SJSA1 (cell line): Measurements from ENCODE around the gene KCNC3. TPM values are rescaled to one million over a fixed set of nuclear protein-coding genes. Genes with fewer than 3 reads are reported as not detected.
"Not testable (repeated sequence)": the region's sequence is repeated elsewhere in the genome, so short reads cannot be mapped to it uniquely, and the experiment has no call there.

Experiments
- DNase-seq, 2 experiments: peaks; one replicate each; pipeline ENCODE4 v3.0.0-alpha.2; 2015 to 2020; ENCODE audit warnings: low spot score in 2 of 2, low read depth in 1 of 2
- H3K27ac ChIP-seq: fragments of 250-450 bp; sonication (Bioruptor Pico); 2 replicates; pipeline ENCODE4 v1.5.1; 2020; ENCODE audit warnings: mild to moderate bottlenecking, moderate library complexity
- H3K27me3 ChIP-seq: fragments of 250-450 bp; sonication (Bioruptor Pico); replicated peaks from 2 replicates; pipeline ENCODE4 v1.5.1; 2020; ENCODE audit warnings: mild to moderate bottlenecking, moderate library complexity
- H3K36me3 ChIP-seq: fragments of 250-450 bp; sonication (Bioruptor Pico); 2 replicates; pipeline ENCODE4 v1.5.1; 2020; ENCODE audit warnings: mild to moderate bottlenecking
- H3K4me1 ChIP-seq: fragments of 250-450 bp; sonication (Bioruptor Pico); replicated peaks from 2 replicates; pipeline ENCODE4 v1.6.1; 2021; ENCODE audit warnings: mild to moderate bottlenecking
- H3K4me3 ChIP-seq: fragments of 250-450 bp; sonication (Bioruptor Pico); 2 replicates; pipeline ENCODE4 v1.5.1; 2020; ENCODE audit warnings: mild to moderate bottlenecking
- H3K9me3 ChIP-seq: fragments of 250-450 bp; sonication (Bioruptor Pico); replicated peaks from 2 replicates; pipeline ENCODE4 v1.5.1; 2020; ENCODE audit warnings: mild to moderate bottlenecking
- total RNA-seq: library from RNA; depleted of rRNA; stranded (reverse); fragments of >200 nt; shearing (Covaris generic); gene quantifications from 2 replicates; pipeline ENCODE4 v1.2.3, GENCODE V29; 2014

KCNC3 gene
- total RNA-seq, 1 experiment from 2014 or later = not detected

DNA sequence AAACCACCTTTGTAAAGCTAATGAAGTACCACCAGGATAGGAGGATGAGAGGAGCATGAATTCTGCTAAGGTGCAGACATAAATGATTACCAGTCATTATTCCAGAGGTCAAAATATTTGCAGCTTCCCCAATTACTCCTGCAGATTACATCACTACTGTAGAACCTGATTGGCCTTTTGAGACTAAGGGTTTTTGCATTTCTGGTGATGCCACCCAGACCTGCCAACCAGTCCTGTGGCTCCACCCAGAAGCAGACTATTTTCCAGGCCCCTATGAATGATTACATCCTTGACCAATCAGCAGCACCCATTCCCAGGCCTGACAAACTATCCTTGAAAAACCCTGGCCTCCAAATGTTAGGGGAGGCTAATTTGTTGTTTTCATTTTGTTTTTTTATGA is 11.2 kb upstream of the KCNC3 start:
- no peaks in the 10 kb centered on the region for H3K36me3 ChIP-seq
- H3K27me3 ChIP-seq = 0 out of 2 replicates have a peak, but pooled peaks cover 4% of the 10 kb centered on the region
- H3K27ac ChIP-seq = no peak overlapping the region
- H3K4me1 ChIP-seq = no peaks in the 10 kb centered on the region
- no peak overlapping the region for H3K4me3 ChIP-seq
- H3K9me3 ChIP-seq = no peaks in the 10 kb centered on the region; the same call in 1 of the 2 replicates
- no peak for DNase-seq

DNA sequence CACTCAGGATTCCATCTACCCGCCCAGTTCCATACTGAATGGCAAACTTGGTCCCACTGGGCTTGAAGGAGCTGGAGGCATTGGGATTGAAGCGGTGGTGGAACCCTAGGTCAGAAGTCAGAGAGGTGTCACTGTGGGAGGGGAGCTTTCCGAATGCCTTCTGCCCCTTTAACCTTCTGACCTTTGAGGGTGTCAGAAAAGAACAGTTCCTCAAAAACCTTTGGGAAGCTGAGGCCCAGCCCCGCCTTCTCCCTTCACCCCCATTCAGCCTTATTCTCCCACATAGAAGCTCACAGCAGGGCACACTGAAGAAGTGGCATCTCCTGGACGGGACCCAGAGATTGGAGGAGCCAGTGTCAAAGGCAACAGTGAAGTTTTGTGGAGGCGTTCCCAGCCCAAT is 7.9 kb upstream of the KCNC3 start:
- H3K4me3 ChIP-seq, H3K4me1 ChIP-seq, H3K9me3 ChIP-seq, DNase-seq, H3K36me3 ChIP-seq, H3K27ac ChIP-seq: not testable (repeated sequence)
- peaks cover 29% of the 10 kb centered on the region for H3K27me3 ChIP-seq

DNA sequence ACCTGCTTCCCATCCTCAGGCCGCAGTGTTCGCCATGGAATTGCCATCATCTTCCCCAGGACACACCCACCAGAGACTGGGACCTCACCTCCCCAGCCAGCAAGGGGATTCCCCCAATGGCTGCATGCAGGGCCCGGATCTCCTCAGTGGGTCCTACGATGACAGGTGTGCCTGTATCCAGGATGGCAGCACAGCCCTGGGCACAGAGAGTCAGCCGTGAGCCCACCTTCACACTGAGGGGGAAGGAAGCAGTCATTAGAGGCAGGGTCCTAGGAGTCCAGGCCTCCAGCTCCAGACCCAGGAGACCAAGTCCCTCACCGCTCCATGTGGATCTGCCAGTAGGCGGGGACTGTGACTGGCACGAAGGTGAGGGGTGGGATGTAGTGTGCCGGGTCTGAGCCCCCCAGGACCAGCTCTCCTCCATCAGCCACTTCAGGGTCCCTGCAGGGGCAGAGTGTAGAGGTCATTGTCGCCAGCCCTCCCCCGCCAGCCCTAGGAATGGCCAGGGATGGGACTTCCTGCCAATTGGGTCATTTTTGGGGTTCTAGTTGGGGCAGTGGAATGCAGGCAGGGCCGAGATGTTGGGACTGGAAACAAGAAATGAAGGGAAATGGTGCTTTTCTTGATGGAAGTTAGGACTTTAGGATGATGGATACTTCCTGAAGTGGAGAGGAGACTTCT is 5.7 kb upstream of the KCNC3 start:
- DNase-seq = no peak
- H3K4me3 ChIP-seq = no peak overlapping the region
- 0 out of 2 replicates have a peak, but pooled peaks cover 9% of the 10 kb centered on the region for H3K9me3 ChIP-seq
- H3K27me3 ChIP-seq = peaks cover 42% of the 10 kb centered on the region
- H3K36me3 ChIP-seq = no peaks in the 10 kb centered on the region
- peaks cover 4% of the 10 kb centered on the region; the same call in 1 of the 2 replicates for H3K4me1 ChIP-seq
- H3K27ac ChIP-seq = no peak overlapping the region

DNA sequence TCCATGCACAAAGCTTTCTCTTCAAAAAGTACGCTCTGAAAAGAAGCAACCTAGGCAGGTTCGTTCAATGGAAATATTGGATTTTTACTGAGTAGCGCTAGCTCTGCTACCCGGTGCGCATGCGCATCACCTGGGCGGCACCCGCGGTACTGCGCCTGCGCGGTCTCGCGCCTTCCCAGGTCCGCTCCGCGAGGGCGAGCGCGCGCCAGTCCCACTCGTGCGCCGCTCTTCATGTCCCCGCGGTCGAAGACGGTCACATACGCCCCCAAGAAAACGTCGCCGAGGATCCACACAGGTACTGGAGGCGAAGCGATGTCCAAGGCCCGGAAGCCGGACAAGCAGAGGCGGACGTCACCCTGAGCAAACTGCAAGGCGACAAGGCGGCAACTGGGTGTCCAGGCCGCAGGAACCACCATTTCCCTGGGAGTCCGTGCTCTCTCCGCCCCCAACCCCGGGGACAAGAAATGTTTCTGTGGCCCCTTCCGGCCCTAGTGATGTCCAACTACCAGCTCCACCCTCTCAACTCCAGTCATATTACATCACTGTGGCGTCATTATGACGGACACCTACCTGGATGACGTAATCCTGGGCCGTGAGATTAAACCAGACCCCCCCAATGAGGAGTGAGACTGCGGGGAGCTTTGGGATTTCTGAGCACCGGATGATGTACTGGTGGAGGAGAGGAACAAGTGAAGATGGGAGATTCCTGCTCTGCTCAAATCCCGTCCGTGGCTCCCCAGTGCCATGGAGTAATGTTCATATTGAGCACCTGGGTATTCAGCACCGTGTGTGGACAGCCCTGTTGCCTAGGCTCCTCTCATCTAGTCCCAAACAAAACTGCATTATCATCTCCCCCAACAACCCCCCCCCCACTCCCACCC is 4.8 kb upstream of the KCNC3 start:
- no peak overlapping the region for H3K27ac ChIP-seq
- H3K4me3 ChIP-seq = no peak overlapping the region
- H3K4me1 ChIP-seq = peaks cover 4% of the 10 kb centered on the region; the same call in 1 of the 2 replicates
- H3K9me3 ChIP-seq = 0 out of 2 replicates have a peak, but pooled peaks cover 9% of the 10 kb centered on the region
- H3K27me3 ChIP-seq = peaks cover 49% of the 10 kb centered on the region
- H3K36me3 ChIP-seq = no peaks in the 10 kb centered on the region
- DNase-seq = peak in 1 of 2 experiments; percentile 47

DNA sequence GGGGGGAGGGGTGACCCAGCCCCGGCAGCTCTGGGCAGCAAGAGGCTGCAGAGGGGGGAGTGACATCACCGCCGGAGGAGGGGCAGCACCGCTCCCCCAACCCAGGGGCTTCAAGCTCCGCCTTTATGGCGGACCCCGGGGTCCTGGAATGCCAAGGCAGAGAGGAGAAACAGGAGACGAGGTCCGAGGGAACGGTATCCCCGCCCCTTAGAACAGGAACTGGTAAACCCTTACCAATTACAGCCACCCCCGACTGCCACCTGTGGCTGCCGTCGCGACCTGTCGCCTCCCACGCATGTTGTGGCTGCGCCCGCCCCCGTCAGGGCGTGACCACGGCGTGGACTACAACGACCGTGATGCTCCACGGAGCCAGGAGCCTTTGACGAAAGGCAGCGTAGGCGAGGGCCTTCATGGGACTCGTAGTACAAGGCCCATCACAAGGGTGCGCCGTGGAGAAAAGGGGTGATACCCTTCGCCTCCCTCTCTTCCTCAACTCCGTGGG is 4.1 kb upstream of the KCNC3 start:
- Histone ChIP-seq H3K27me3 (peaks cover 52% of the 10 kb centered on the region), H3K36me3 (no peaks in the 10 kb centered on the region), H3K4me1 (peaks cover 4% of the 10 kb centered on the region; the same call in 1 of the 2 replicates), H3K27ac (no peak overlapping the region), H3K9me3 (peaks cover 13% of the 10 kb centered on the region), H3K4me3 (no peak overlapping the region)
- peak in 1 of 2 experiments; percentile 37 for DNase-seq

DNA sequence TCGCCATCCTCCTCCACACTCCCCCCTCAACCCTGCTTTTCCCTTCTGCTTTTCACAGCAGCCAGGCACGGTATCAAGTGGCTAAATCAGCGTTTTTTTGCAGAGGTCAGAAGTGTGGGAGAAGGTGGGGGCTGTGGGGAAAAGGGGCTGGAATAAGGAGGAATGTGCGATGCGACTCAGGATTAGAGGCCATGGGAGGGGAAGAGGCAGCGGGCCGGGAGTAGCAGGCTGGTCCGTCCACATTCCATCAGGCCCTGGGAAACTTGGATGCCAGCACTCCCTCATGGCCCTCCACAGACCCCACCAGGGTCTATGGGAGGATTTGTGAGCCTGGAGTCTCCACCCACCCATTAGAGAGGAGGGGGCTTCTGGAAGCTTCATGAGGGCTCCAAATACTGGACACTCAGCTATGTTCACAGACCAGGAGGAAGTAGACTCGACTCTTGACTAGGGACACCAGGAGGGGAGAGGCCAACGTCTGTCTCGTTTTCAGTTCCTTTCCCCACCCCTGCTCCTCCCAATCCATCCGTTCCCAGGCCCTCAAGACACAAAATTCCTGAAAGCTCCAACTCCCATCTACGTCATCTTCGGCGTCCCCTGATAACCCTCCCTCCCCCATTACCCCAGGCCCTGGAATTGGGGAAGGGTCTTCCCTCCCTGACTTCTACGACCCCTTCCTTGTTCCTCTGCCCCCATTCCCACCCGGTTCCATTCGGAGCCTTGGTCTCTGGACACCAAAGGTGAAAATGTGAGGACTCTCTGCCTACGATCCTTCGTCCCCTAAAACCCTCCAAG is 3.3 kb upstream of the KCNC3 start:
- Histone ChIP-seq H3K36me3 (no peaks in the 10 kb centered on the region), H3K27me3 (peaks cover 55% of the 10 kb centered on the region), H3K4me3 (no peak overlapping the region), H3K27ac (no peak overlapping the region), H3K9me3 (peaks cover 13% of the 10 kb centered on the region), H3K4me1 (peaks cover 4% of the 10 kb centered on the region; the same call in 1 of the 2 replicates)
- no peak for DNase-seq

DNA sequence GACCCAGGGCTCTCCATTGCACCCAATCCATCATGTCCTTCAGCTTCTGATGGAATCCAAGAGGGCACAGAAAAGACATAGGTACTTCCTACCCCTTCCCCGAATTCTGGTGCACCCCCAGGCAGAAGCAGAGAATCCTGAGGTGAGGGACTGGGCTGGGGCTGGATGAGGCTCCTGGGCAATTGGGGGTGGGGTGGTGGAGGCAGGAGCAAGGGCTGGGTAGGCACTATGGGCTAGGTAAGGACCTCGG is 2.7 kb upstream of the KCNC3 start:
- DNase-seq = no peak
- no peaks in the 10 kb centered on the region for H3K36me3 ChIP-seq
- no peak overlapping the region for H3K27ac ChIP-seq
- no peak overlapping the region for H3K4me3 ChIP-seq
- H3K27me3 ChIP-seq = peaks cover 60% of the 10 kb centered on the region
- H3K4me1 ChIP-seq = peaks cover 4% of the 10 kb centered on the region; the same call in 1 of the 2 replicates
- H3K9me3 ChIP-seq = peaks cover 13% of the 10 kb centered on the region

DNA sequence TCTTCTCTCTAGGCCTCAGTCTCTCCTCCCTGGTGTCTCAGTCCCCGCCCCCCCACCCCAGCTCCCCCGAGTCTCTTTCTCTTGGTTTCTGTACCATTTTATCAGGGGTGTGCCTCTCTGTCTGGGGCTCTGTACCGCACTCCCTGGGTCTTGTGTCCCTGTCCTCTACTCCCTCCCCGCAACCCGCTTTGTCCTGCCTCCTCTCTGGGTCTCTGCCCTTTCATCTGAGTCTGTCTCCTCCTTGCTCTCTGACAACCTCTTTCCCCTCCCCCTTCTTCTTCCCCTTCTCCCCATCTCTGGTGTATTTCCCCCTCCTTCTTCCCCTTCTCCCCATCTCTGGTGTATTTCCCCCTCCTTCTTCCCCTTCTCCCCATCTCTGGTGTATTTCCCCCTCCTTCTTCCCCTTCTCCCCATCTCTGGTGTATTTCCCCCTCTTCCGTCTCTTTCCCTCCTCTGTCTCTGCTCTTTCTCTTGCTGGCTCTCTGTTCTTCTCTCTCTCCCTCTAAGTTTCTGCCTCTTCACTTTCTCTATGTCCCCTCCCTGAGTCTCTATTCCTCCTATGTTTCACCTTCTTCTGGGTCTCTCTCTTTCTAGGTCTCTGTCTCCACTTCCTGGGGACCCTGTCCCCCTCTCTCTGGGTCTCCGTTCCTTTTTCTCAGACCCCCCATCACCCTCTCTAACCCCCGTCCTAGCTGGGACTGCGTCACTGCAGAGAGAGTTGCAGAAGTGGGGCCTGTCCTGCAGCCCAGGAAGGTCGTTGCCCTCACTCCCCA is 2.2 kb upstream of the KCNC3 start:
- H3K27me3 ChIP-seq = peaks cover 62% of the 10 kb centered on the region
- no peaks in the 10 kb centered on the region for H3K36me3 ChIP-seq
- no peak overlapping the region for H3K4me3 ChIP-seq
- H3K27ac ChIP-seq = no peak overlapping the region
- peaks cover 13% of the 10 kb centered on the region for H3K9me3 ChIP-seq
- peaks cover 4% of the 10 kb centered on the region; the same call in 1 of the 2 replicates for H3K4me1 ChIP-seq
- no peak for DNase-seq

DNA sequence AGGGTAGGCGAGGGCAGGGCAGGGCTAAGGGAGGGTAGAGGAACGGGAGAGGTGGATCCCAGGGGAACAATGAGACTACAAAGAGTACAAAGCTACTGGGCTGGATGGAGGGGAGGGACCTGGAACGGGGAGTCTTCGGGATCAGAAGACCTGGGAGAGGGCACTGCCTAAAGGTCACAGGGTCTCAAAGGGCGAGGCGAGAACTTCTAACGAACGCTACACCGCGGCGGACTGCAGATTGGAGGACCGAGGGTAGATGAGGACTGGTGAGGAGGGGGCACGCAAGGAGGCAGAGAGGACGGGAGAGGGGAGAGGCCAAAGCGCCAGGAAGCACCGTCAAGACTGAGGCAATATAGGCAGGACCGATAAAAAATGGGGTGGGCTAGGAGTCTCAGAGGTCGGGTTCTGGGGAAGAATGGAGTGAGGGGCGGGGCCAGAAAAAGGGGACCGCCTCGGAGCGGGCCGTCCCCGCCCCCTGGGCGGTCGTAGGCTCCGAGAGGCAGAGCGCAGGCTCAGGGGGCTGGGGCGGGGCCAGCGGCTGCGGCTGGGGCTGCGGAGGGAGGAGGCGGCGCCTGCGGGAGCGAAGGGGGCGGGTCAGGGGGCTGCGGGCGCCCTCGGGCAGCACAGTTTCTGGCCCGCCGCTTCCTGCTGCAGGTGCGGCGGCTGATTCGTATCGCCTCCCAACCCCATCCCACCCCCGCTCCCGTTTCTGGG is 1.3 kb upstream of the KCNC3 start:
- H3K36me3 ChIP-seq = no peaks in the 10 kb centered on the region
- peaks cover 13% of the 10 kb centered on the region for H3K9me3 ChIP-seq
- peaks cover 67% of the 10 kb centered on the region for H3K27me3 ChIP-seq
- H3K4me3 ChIP-seq = no peak overlapping the region
- no peak overlapping the region for H3K27ac ChIP-seq
- no peak for DNase-seq
- H3K4me1 ChIP-seq = peaks cover 6% of the 10 kb centered on the region; the same call in 1 of the 2 replicates

DNA sequence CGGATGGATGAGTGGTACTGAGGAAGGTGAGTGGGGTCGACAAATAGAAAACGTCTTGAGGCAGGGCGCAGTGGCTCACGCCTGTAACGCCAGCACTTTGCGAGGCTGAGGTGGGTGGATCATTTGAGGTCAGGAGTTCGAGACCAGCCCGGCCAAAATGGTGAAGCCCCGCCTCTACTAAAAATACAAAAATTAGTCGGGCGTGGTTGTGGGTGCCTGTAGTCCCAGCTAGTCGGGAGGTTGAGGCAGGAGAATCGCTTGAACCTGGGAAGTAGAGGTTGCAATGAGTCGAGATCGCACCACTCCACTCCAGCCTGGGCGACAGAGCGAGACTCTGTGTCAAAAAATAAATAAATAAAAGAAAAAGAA is 733 bp upstream of the KCNC3 start:
- peaks cover 68% of the 10 kb centered on the region for H3K27me3 ChIP-seq
- H3K36me3 ChIP-seq = not testable (repeated sequence)

DNA sequence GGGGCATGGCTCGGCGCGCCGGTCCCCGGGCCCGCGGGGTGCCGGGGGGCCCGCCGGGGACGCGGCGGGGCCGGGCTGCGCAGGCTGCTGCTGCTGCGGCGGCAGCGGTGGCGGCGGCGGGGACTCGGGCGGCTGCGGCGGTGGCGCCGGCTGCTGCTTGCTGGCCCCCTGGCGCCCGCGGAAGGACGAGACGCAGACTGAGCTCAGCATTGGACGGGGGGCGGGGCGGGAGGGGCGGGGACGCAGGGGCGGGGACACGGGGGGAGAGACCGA is 368 bp downstream of the KCNC3 start:
- no peak overlapping the region for H3K4me3 ChIP-seq

More for the DNA sequence above, 733 bp upstream of the KCNC3 start:
- not testable (repeated sequence) for H3K4me1 ChIP-seq, H3K4me3 ChIP-seq, DNase-seq, H3K27ac ChIP-seq
- H3K9me3 ChIP-seq = peaks cover 13% of the 10 kb centered on the region

DNA sequence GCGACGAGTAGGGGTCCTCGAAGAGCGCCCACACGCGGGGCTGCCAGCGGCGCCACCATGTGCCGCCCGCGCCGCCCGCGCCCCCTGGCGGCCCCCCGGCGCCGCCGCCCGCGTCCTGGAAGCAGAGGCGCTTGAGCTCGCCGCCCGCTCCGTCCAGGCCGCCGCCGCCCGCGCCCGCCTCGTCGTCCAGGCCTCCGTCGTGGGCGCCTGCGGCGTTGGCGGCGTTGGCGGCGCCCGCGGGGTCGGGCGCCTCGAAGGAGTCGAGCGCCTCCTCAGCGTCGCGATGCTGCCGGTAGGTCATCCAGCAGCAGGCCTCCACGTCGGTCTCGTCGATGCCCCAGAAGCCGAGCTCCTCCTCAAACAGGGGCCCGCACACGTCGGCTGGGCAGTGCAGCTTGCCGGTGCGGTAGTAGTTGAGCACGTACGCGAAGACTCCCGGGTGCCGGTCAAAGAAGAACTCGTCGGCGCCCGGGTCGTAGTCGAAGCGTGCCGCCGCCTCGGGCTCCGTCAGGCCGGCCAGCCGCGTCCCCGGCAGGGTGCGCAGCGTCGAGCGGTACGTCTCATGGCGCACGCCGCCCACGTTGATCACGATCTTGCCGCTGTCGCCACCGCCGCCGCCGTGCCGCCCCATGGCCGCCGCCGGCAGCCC is 829 bp downstream of the KCNC3 start:
- Histone ChIP-seq H3K4me3 (no peak overlapping the region), H3K27me3 (peaks cover 60% of the 10 kb centered on the region), H3K4me1 (0 out of 2 replicates have a peak, but pooled peaks cover 3% of the 10 kb centered on the region), H3K27ac (no peak overlapping the region), H3K36me3 (no peaks in the 10 kb centered on the region), H3K9me3 (peaks cover 6% of the 10 kb centered on the region)
- DNase-seq = no peak

More for the DNA sequence above, 368 bp downstream of the KCNC3 start:
- no peak overlapping the region for H3K27ac ChIP-seq
- no peaks in the 10 kb centered on the region for H3K36me3 ChIP-seq
- H3K4me1 ChIP-seq = peaks cover 5% of the 10 kb centered on the region; the same call in 1 of the 2 replicates
- peaks cover 64% of the 10 kb centered on the region for H3K27me3 ChIP-seq
- peaks cover 11% of the 10 kb centered on the region for H3K9me3 ChIP-seq
- DNase-seq = no peak
